Testis (tissue), 3 donors: ENCODE measurements around the gene RRP9. TPM values are rescaled to one million over a fixed set of nuclear protein-coding genes. Genes with fewer than 3 reads are reported as not detected.

Experiments
- DNase-seq: peaks from one replicate; pipeline ENCODE4 v3.0.0-alpha.2; 2019
- H3K27ac ChIP-seq, 2 donors: fragments of 200-600 bp; sonication (generic); one replicate each; pipeline ENCODE4 v1.5.1; 2019
- H3K27me3 ChIP-seq: fragments of 200-600 bp; sonication (generic); one replicate; pipeline ENCODE4 v1.5.1; 2019
- H3K36me3 ChIP-seq: fragments of 200-600 bp; sonication (generic); one replicate; pipeline ENCODE4 v1.5.1; 2017; ENCODE audit warnings: low read depth; ENCODE audit errors: missing control alignments
- H3K4me1 ChIP-seq: fragments of 200-600 bp; sonication (generic); one replicate; pipeline ENCODE4 v1.5.1; 2019
- H3K4me3 ChIP-seq, 2 donors: fragments of 200-600 bp; sonication (generic); one replicate each; pipeline ENCODE4 v1.5.1; 2017 to 2019
- H3K9me3 ChIP-seq: fragments of 200-600 bp; sonication (generic); one replicate; pipeline ENCODE4 v1.5.1; 2017
- CTCF ChIP-seq, 3 experiments: fragments of 450-650 bp in 2 of 3; fragments of 200-600 bp in 1 of 3; sonication (generic) in 1 of 3; IDR thresholded peaks; one replicate each; pipeline ENCODE4 v1.5.1; 2016 to 2019; ENCODE audit warnings: antibody characterized with exemption in 3 of 3, mild to moderate bottlenecking in 2 of 3, moderate library complexity in 1 of 3
- POLR2A ChIP-seq: fragments of 450-650 bp; IDR thresholded peaks from one replicate; pipeline ENCODE4 v1.6.1; 2017; ENCODE audit warnings: antibody characterized with exemption, mild to moderate bottlenecking, moderate library complexity
- WGBS, 2 donors: methylation state at CpG; one replicate each; pipeline ENCODE4 v1.1.5; 2018; 5-methylcytosine and 5-hydroxymethylcytosine counted together
- intact Hi-C: fragments of 100-400 bp; cut with DNase I; formaldehyde crosslinking; loops from one replicate; pipeline ENCODE4 v1.15.1; 2023; ENCODE audit warnings: low total_unique reads
- polyA plus RNA-seq: library from polyadenylated mRNA; stranded (reverse); fragments of 350-450 nt; fragmentation: Illumina TruSeq; extraction: RNeasy Lipid Tissue Mini Kit (QIAGEN cat#74804); gene quantifications from one replicate; pipeline ENCODE4 v1.2.3, GENCODE V29; 2014; ENCODE audit warnings: low read depth, low replicate concordance; ENCODE audit not compliant: insufficient read depth
- total RNA-seq, 2 donors: library from RNA; depleted of rRNA; stranded (reverse); fragments of >200 nt; gene quantifications; one replicate each; pipeline ENCODE4 v1.2.3, GENCODE V29; 2016

Gene RRP9
- total and polyA plus RNA-seq, 3 donors from 2014 or later = 11.6 to 18.7 (median 18.1) TPM

GRCh38 chr3:51968170-51968775 lies 26.6 kb upstream of the RRP9 start:
- H3K27ac ChIP-seq = peak overlapping the region; percentile 24 to 90
- H3K36me3 ChIP-seq = no peaks in the 10 kb centered on the region
- no peak for TF ChIP-seq CTCF (IDR thresholded peaks at IDR 0.05)
- TF ChIP-seq POLR2A = no peak
- H3K4me3 ChIP-seq = peak overlapping the region; percentile 54 to 72
- DNase-seq = no peak
- peaks cover 26% of the 10 kb centered on the region for H3K4me1 ChIP-seq
- intact Hi-C loops = no loop called here
- WGBS, 2 donors = 7 to 13% methylated on average over 7 to 11 of the region's 11 CpGs
- no peaks in the 10 kb centered on the region for H3K9me3 ChIP-seq
- H3K27me3 ChIP-seq = no peaks in the 10 kb centered on the region

- Histone ChIP-seq H3K4me1 (peaks cover 33% of the 10 kb centered on the region), H3K4me3 (peak within 1 kb of the TSS; percentile 60 to 72), H3K27ac (peak within 1 kb of the TSS; percentile 24 to 90), H3K9me3 (no peaks in the 10 kb centered on the region), H3K36me3 (no peaks in the 10 kb centered on the region), H3K27me3 (no peaks in the 10 kb centered on the region)
- intact Hi-C loops = no loop called here
- TF ChIP-seq CTCF (IDR thresholded peaks at IDR 0.05) (no peak), POLR2A (no peak)
- DNase-seq = peak; percentile 56
- WGBS, 2 donors = 1 to 2% methylated on average over 10 to 59 of the region's 90 CpGs
These were observed 25.9 kb upstream of the RRP9 start, which contains the start of gene PCBP4 for GRCh38 chr3:51967384-51968169. TSS of gene PCBP4 (minus strand) at chr3:51967454. CDS start at chr3:51961240, 6,214 bp downstream.

GRCh38 chr3:51966922-51967383 lies 25.2 kb upstream of the RRP9 start:
- H3K9me3 ChIP-seq = no peaks in the 10 kb centered on the region
- no peaks in the 10 kb centered on the region for H3K27me3 ChIP-seq
- intact Hi-C loops = no loop called here
- H3K36me3 ChIP-seq = no peaks in the 10 kb centered on the region
- 7 to 15% methylated on average over 4 to 11 of the region's 33 CpGs for WGBS, 2 donors
- H3K27ac ChIP-seq = peak overlapping the region in 1 of 2 donors; percentile 76
- TF ChIP-seq CTCF (IDR thresholded peaks at IDR 0.05) (no peak), POLR2A (no peak)
- no peak for DNase-seq
- peaks cover 39% of the 10 kb centered on the region for H3K4me1 ChIP-seq
- H3K4me3 ChIP-seq = peak overlapping the region; percentile 60 to 72

- 64 to 77% methylated on average over 3 to 5 of the region's 5 CpGs for WGBS, 2 donors
- DNase-seq = no peak
- peaks cover 44% of the 10 kb centered on the region for H3K4me1 ChIP-seq
- no peaks in the 10 kb centered on the region for H3K9me3 ChIP-seq
- no peaks in the 10 kb centered on the region for H3K36me3 ChIP-seq
- no peaks in the 10 kb centered on the region for H3K27me3 ChIP-seq
- intact Hi-C loops = no loop called here
- TF ChIP-seq POLR2A (no peak), CTCF (IDR thresholded peaks at IDR 0.05) (no peak)
- peak overlapping the region in 1 of 2 donors; percentile 76 for H3K27ac ChIP-seq
- H3K4me3 ChIP-seq = peak overlapping the region; percentile 60 to 72
These were observed 24.8 kb upstream of the RRP9 start for GRCh38 chr3:51966486-51966885.
